ENCODE results near the gene SPPL3.
A peak's percentile ranks its signal among the peaks of the same experiment; 100 is the strongest.

SPPL3 gene

DNA sequence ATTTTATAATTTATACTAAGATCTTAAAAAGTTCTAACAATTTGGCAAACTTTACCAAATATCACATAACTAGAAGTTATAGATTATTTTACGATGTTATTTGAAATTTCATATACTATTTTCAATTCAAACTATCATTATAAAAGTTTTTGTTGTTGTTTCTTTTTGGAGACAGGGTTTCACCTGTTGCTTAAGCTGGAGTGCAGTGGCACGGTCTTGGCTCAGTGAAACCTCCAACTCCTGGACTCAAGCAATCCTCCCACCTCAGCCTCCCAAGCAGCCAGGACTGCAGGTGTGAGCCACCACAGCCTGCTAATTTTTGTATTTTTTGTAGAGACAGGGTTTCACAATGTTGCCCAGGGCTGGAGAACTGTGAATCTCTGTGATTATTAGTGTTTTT is 87.8 kb downstream of the SPPL3 start:
- H3K9me3 Mint-ChIP-seq: no peaks in the 10 kb centered on the region
- H3K4me3 Mint-ChIP-seq: no peak overlapping the region
- DNase-seq: no peak
- H3K27me3 Mint-ChIP-seq: no peaks in the 10 kb centered on the region
- H3K4me1 Mint-ChIP-seq (ENCODE audit: low read depth): peaks cover 58% of the 10 kb centered on the region
- H3K36me3 Mint-ChIP-seq (ENCODE audit: low read depth): no peaks in the 10 kb centered on the region
- no peak overlapping the region for H3K27ac Mint-ChIP-seq

DNA sequence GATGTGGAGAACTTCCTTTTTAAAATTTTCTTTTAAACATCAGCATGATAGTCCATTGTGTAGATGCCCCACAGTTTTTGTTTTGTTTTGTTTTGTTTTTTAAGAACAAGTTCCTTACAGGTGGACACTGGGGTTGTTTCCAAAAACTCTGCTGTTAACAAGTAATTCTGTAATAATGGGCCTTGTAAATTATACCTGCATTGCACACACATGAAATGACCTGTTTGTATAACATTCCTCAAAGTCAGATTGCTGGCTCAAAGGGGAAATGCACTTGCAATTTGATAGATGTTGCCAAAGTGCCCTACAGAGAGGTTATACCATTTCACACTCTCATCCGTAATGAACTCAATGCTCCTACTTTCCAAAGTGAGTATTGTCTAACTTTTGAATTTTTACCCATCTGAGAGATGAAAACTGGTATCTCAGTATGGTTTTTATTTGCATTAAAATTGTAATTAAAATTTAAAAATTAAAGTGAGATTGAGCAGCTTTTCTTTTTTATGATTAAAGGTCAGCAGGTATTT is 89.2 kb downstream of the SPPL3 start:
- DNase-seq: no peak
- Mint-ChIP-seq H3K4me1 (ENCODE audit: low read depth) (peaks cover 58% of the 10 kb centered on the region), H3K36me3 (ENCODE audit: low read depth) (peaks cover 9% of the 10 kb centered on the region), H3K4me3 (no peak overlapping the region), H3K27me3 (no peaks in the 10 kb centered on the region), H3K9me3 (no peaks in the 10 kb centered on the region), H3K27ac (peak overlapping the region; percentile 45)

DNA sequence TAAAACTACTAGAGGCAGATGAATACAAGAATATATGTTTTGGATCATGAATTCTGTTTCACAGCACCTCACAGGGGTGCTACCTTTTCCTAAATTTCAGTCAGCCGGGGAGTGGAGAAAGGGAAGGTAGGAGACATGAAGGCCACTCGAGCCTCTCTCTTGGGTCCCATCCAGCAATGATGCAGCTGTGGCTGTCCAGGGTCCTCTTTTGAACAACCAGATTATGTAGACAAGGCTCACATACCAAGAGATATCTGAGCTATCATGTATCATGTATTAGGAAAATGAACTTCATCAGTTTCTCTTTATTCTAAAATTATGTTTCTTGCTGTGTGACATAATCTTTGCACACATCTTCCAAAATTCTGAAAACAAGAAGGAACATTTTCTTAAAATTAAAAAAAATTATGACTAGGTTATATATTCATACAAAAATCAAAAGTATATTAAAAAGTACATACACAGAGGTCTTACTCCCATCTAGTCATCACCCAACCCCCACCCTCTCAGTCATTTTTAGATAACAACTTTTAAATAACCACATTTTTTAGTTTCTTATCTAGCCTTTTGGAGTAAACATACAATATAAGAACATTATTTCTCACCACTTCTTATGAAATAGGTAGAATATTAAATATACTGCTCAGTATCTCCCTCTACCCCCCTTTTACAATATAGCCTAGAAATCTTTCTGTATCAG is 89.8 kb downstream of the SPPL3 start:
- peaks cover 15% of the 10 kb centered on the region for H3K36me3 Mint-ChIP-seq (ENCODE audit: low read depth)
- H3K4me1 Mint-ChIP-seq (ENCODE audit: low read depth): peaks cover 56% of the 10 kb centered on the region
- no peaks in the 10 kb centered on the region for H3K9me3 Mint-ChIP-seq
- H3K4me3 Mint-ChIP-seq: no peak overlapping the region
- H3K27ac Mint-ChIP-seq: peak overlapping the region; percentile 45
- DNase-seq: no peak
- no peaks in the 10 kb centered on the region for H3K27me3 Mint-ChIP-seq

DNA sequence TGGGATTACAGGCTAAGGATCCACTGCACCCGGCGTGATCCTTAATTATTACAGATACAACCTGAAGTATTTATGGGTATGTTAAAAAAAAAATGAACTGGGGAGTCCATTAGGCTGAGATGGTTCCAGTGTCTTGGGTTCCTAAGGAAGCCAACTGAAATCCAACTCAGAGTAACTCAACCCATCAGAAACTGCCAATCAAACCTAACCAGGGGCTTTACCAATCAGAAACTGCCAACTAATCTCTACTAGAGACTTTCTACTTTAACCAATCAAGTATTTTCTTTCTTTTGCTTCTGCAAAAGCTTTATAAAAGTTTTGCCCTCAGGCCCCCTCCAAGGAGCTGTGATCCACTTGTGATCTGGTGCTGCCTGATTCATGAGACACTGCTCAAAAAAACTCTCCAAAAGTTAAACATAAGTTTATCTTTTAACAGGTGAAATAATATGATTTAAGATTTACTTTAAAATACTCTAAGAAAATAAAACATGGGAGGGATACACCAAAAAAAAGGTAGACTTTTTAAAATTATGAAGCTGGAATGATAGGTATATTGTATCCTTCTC is 90.5 kb downstream of the SPPL3 start:
- Mint-ChIP-seq H3K36me3 (ENCODE audit: low read depth) (peaks cover 21% of the 10 kb centered on the region), H3K4me3 (no peak overlapping the region), H3K9me3 (no peaks in the 10 kb centered on the region), H3K27ac (no peak overlapping the region), H3K27me3 (no peaks in the 10 kb centered on the region), H3K4me1 (ENCODE audit: low read depth) (peaks cover 54% of the 10 kb centered on the region)
- DNase-seq: no peak

DNA sequence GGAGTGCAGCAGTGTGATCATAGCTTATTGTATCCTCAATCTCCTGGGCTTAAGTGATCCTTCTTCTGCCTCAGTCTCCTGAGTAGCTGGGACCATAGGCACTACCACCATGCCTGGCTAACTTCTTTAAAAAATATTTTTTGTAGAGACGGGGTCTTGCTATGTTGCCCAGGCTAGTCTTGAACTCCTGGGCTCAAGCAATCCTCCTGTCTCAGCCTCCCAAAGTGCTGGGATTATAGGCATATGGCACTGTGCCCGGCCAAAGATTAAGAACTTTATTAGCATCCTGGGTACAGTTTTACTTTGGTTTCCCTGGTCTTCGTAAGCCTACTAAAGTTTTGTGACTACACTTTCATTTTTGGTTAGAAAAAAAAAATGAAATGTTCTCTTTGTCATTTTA is 94.1 kb downstream of the SPPL3 start:
- Mint-ChIP-seq H3K4me3 (no peak overlapping the region), H3K9me3 (no peaks in the 10 kb centered on the region), H3K36me3 (ENCODE audit: low read depth) (peaks cover 33% of the 10 kb centered on the region), H3K27ac (no peak overlapping the region), H3K4me1 (ENCODE audit: low read depth) (peaks cover 33% of the 10 kb centered on the region), H3K27me3 (no peaks in the 10 kb centered on the region)
- no peak for DNase-seq

DNA sequence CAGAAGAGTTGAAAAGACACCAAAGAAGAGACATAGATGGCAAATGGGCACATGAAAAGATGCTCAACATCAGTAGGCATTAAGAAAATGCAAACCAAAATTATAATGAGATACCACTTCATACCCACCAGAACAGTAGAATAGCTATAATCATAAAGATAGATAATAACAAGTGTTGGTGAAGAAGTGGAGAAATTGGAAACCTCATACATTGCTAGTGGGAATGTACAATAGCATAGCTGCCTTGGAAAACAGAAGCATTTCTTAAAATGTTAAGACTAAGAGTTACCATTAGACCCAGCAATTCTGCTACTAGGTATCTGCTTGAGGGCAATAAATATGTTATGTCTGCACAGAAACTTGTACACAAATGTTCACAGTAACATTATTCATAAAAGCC is 99.7 kb downstream of the SPPL3 start:
- Mint-ChIP-seq H3K4me3 (no peak overlapping the region), H3K36me3 (ENCODE audit: low read depth) (peaks cover 30% of the 10 kb centered on the region), H3K4me1 (ENCODE audit: low read depth) (peaks cover 49% of the 10 kb centered on the region), H3K27ac (no peak overlapping the region), H3K27me3 (no peaks in the 10 kb centered on the region), H3K9me3 (no peaks in the 10 kb centered on the region)
- no peak for DNase-seq

DNA sequence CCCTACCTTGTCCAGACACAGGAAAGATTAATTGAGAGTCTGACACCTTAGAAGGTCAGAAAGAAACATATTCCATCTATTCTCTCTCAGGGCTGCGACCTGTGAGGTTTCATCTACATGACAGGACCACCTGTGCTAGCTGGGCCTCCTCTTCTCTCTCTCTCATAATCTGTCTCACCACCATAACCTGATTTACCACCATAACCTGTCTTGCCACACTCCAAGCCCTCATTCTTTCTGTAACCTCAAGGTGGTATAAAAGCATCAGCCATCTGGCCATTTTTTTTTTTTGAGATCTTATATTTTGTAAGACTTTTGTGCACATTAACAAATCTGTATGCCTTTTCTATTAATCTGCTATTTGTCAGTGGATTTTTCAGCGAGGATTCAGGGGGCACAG is 103.0 kb downstream of the SPPL3 start:
- Mint-ChIP-seq H3K36me3 (ENCODE audit: low read depth) (peaks cover 40% of the 10 kb centered on the region), H3K27ac (peak overlapping the region; percentile 53), H3K4me1 (ENCODE audit: low read depth) (peaks cover 77% of the 10 kb centered on the region), H3K27me3 (no peaks in the 10 kb centered on the region), H3K9me3 (peaks cover 11% of the 10 kb centered on the region), H3K4me3 (no peak overlapping the region)
- DNase-seq: no peak

DNA sequence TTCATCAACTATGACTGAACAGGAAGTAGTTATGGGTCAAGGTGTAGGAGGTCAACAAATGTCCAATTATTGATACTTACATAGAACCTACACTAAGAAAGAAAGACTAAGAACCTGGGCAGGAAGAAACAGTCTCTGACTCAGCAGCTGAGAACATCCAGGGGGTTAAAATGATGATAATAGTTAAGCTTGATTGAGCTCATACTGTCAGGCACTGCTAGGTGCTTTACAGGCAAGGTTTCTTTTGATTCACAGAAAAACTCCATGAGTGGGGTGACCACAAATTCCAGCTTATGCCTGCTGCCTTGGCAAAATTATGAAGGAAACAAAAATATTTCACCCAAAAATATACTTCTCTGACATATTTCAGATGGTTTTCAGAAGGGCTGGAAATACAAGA is 103.5 kb downstream of the SPPL3 start:
- Mint-ChIP-seq H3K36me3 (ENCODE audit: low read depth) (peaks cover 44% of the 10 kb centered on the region), H3K4me1 (ENCODE audit: low read depth) (peaks cover 79% of the 10 kb centered on the region), H3K4me3 (no peak overlapping the region), H3K9me3 (peaks cover 14% of the 10 kb centered on the region), H3K27me3 (no peaks in the 10 kb centered on the region), H3K27ac (peak overlapping the region; percentile 53)
- no peak for DNase-seq

DNA sequence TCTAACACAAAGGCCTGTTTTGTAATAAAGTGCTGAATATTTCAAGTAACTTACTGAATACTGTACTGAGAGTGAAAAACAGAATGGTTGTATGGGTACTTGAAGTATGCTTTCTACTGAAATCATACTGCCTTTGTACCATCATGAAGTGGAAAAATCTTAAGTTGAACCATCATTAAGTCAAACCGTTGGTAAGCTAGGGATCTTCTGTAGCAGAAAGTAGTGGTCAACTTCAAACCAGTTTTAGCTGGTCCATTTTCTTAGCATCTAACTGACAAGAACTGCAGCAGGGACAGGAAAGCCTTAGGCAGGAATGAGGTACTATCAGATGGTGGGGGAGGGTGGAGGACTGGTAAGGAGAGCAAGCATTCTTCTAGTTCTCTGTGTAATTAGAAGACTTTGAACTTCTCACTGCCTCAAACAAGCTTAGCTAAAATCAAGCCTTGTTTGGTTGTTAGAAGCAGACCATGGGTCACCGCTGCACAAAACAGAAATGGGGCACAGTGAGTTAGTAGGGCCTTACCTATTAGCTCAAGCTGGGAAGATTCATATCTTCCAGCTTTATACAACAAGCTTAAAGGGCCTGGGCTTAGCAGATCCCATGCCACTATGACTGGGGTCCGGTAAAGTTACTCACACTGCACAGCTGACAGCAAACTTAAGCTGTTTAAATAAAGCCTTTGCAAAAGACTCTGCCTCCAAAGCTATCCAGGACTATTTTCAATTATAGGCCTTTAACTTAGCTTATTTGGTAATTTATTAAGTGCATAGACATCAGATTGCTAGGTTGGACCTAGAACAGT is 104.7 kb downstream of the SPPL3 start:
- DNase-seq: no peak
- Mint-ChIP-seq H3K4me3 (no peak overlapping the region), H3K4me1 (ENCODE audit: low read depth) (peaks cover 81% of the 10 kb centered on the region), H3K36me3 (ENCODE audit: low read depth) (peaks cover 52% of the 10 kb centered on the region), H3K9me3 (peaks cover 25% of the 10 kb centered on the region), H3K27ac (peak overlapping the region; percentile 94), H3K27me3 (no peaks in the 10 kb centered on the region)

DNA sequence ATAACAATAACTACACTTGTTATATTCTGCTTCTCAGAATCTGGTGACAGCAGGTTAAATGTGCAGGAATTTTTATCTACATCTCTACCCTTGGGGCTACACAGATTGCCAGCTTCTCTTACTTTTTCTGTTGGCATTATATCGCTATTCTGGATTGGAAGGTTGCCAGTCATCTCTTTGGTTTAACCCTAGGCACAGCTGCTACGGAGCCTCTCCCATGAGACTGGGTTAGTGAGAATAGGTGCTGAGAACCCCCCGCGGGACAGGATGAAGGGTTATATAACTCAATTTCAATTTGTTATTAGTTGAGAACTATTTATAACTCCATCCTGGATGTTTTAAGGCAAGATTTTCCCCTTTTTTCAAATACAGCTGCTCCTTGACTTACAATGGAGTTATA is 105.5 kb downstream of the SPPL3 start:
- H3K36me3 Mint-ChIP-seq (ENCODE audit: low read depth): peaks cover 52% of the 10 kb centered on the region
- DNase-seq: no peak
- H3K9me3 Mint-ChIP-seq: peaks cover 25% of the 10 kb centered on the region
- peak overlapping the region; percentile 94 for H3K27ac Mint-ChIP-seq
- H3K4me3 Mint-ChIP-seq: no peak overlapping the region
- no peaks in the 10 kb centered on the region for H3K27me3 Mint-ChIP-seq
- H3K4me1 Mint-ChIP-seq (ENCODE audit: low read depth): peaks cover 77% of the 10 kb centered on the region

DNA sequence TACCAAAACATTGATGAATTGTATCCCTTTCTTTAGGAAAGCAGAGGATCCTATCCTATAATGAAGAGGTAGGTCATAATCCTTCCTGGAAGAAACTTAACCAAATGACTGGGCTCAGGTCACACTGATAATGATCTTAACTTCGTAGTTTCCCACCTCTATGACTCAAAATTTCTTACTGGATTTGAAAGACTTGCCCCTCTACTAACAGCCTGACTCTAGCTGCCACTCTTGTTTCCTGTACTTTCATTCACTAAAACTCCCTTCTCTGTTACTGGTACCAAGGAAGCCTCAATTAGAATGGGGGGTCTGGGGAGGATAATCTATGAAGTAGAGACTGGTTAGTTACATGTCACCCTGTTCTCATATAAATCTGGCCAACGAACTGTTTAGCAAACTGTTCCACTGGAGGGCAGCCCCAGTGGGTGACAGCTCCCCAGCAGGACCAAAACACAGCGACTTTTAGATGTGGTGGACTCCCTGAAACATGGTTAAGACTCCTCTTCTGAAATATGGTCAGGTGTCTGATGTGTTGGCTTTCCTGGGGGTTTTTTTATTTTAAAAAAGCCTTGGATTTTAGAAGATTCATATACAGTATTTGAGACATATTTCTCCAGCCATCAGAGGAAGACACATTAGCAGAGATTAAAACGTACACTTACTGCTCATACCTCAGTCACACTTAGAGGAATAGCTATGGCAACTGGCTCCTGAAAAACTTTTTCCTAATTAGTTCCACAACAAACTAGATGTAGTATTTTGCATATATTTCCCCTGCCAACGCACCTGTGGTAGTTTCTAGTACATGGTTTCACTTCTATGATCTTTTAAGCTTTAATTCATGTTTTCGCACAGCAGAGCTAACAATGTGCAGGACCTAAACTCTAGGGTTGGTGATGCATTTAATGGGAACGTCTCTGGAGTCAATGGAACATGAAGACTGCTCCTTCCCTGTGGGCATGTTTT is 106.2 kb downstream of the SPPL3 start:
- Mint-ChIP-seq H3K27me3 (no peaks in the 10 kb centered on the region), H3K4me1 (ENCODE audit: low read depth) (peaks cover 79% of the 10 kb centered on the region), H3K27ac (peak overlapping the region; percentile 94), H3K4me3 (peak overlapping the region; percentile 50), H3K36me3 (ENCODE audit: low read depth) (peaks cover 55% of the 10 kb centered on the region), H3K9me3 (peaks cover 25% of the 10 kb centered on the region)
- no peak for DNase-seq

DNA sequence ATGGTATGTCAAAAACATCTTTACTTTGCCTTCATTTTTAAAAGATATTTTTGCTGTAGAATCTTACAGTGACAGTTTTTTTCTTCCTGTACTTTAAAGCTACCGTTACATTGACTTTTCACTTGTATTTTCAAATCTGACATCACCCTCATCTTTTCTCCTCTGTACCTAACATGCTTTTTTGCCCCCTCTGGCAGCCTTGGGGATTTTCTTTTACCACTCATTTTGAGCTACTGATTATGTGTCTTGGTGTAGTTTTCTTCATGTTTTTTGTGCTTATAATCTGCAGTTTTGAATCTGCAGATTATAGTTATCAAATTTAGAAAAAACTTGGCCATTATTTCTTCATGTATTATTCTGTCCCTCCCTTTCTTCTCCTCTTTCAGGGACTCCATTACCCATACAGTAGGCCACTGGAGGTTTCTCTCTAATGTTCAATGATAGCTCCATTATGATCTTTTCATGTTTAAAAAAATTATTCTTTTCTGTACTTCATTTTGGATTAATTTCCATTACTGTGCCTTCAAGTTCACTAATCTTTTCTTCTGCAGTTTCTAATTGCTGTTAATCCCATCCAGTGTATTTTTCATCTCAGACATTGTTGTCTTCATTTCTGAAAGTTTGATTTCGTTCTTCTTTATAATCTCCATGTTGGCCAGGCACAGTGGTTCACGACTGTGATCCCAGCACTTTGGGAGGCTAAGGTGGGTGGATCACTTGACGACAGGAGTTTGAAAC is 108.5 kb downstream of the SPPL3 start:
- no peaks in the 10 kb centered on the region for H3K27me3 Mint-ChIP-seq

DNA sequence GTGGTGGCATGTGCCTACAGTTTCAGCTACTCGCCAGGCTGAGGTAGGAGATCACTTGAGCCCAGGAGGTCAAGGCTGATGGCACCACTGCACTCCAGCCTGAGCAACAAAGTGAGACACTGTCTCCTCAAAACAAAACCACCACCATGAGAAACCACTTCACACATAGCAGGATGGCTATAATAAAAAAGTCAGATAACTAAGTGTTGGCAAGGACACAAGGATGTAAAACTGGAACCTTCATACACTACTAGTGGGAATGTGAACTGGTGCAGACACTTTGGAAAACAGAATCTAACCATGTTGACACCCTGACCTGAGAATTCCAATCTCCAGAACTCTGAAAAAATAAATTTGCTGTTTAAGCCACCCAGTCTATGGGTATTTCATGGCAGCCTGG is 110.8 kb downstream of the SPPL3 start:
- Mint-ChIP-seq H3K9me3 (peaks cover 25% of the 10 kb centered on the region), H3K27ac (no peak overlapping the region), H3K27me3 (no peaks in the 10 kb centered on the region), H3K36me3 (ENCODE audit: low read depth) (peaks cover 82% of the 10 kb centered on the region), H3K4me3 (no peak overlapping the region), H3K4me1 (ENCODE audit: low read depth) (peaks cover 52% of the 10 kb centered on the region)
- DNase-seq: no peak

More for the DNA sequence above, 108.5 kb downstream of the SPPL3 start:
- Mint-ChIP-seq H3K27ac (no peak overlapping the region), H3K4me1 (ENCODE audit: low read depth) (peaks cover 68% of the 10 kb centered on the region), H3K9me3 (peaks cover 25% of the 10 kb centered on the region), H3K36me3 (ENCODE audit: low read depth) (peaks cover 70% of the 10 kb centered on the region), H3K4me3 (no peak overlapping the region)
- DNase-seq: no peak
